Neural cell (in vitro differentiated cells): ENCODE measurements around the gene PLXDC1. TPM values are rescaled to one million over a fixed set of nuclear protein-coding genes. Genes with fewer than 3 reads are reported as not detected.

Source experiments
- H2AFZ ChIP-seq: fragments of 200-600, 300-800 bp; sonication (generic), shearing (Covaris generic); 2 replicates; pipeline ENCODE4 v1.6.0; 2014; ENCODE audit warnings: low read depth, mild to moderate bottlenecking, antibody characterized with exemption, low read length, moderate library complexity
- H3F3A ChIP-seq: fragments of 200-600 bp; shearing (Covaris generic); 2 replicates; pipeline ENCODE4 v1.6.1; 2016; ENCODE audit warnings: mild to moderate bottlenecking, moderate library complexity, mixed read lengths, antibody characterized with exemption, low read length; ENCODE audit not compliant: insufficient read depth, poor library complexity, severe bottlenecking
- H3K27ac ChIP-seq: fragments of 200-600, 300-800 bp; sonication (generic), shearing (Covaris generic); 2 replicates; pipeline ENCODE4 v1.5.1; 2014; ENCODE audit warnings: mild to moderate bottlenecking, low read length, moderate library complexity
- H3K27me3 ChIP-seq: fragments of 300-800, 200-600 bp; sonication (generic), shearing (Covaris generic); 2 replicates; pipeline ENCODE4 v1.6.0; 2014; ENCODE audit warnings: mild to moderate bottlenecking, low read depth, low read length, moderate library complexity; ENCODE audit not compliant: insufficient read depth
- H3K36me3 ChIP-seq: fragments of 300-800, 200-600 bp; sonication (generic), shearing (Covaris generic); 2 replicates; pipeline ENCODE4 v1.5.1; 2014; ENCODE audit warnings: mild to moderate bottlenecking, antibody characterized with exemption, low read length, moderate library complexity; ENCODE audit not compliant: insufficient read depth
- H3K4me2 ChIP-seq: fragments of 300-800, 200-600 bp; sonication (generic), shearing (Covaris generic); 2 replicates; pipeline ENCODE4 v1.6.0; 2014; ENCODE audit warnings: mild to moderate bottlenecking, low read length
- H3K4me3 ChIP-seq: fragments of 300-800, 200-600 bp; sonication (generic), shearing (Covaris generic); 2 replicates; pipeline ENCODE4 v1.5.1; 2014; ENCODE audit warnings: mild to moderate bottlenecking, low read length, moderate library complexity
- H3K79me2 ChIP-seq: fragments of 200-600 bp; shearing (Covaris generic); replicated peaks from 2 replicates; pipeline ENCODE4 v1.6.0; 2014; ENCODE audit warnings: mild to moderate bottlenecking, low read length, moderate library complexity; ENCODE audit not compliant: insufficient read depth
- H3K9ac ChIP-seq: fragments of 300-800, 200-600 bp; sonication (generic), shearing (Covaris generic); 2 replicates; pipeline ENCODE4 v1.6.1; 2016; ENCODE audit warnings: mild to moderate bottlenecking, low read length, mixed read lengths
- H3K9me2 ChIP-seq: fragments of 200-600 bp; shearing (Covaris generic); 2 replicates; pipeline ENCODE4 v1.6.1; 2016; ENCODE audit warnings: mild to moderate bottlenecking, low read length, mixed read lengths; ENCODE audit not compliant: insufficient read depth
- H3K9me3 ChIP-seq: fragments of 200-600, 300-800 bp; sonication (generic), shearing (Covaris generic); 2 replicates; pipeline ENCODE4 v1.6.1; 2016; ENCODE audit warnings: mild to moderate bottlenecking, mixed run types, low read length, moderate library complexity, mixed read lengths
- H4K20me1 ChIP-seq: fragments of 200-600 bp; shearing (Covaris generic); 2 replicates; pipeline ENCODE4 v1.6.1; 2016; ENCODE audit warnings: mild to moderate bottlenecking, mixed run types; ENCODE audit not compliant: insufficient read depth
- EP300 ChIP-seq: fragments of 450-650 bp; conservative IDR thresholded peaks from 2 replicates; pipeline ENCODE4 v1.6.1; 2014; ENCODE audit warnings: antibody characterized with exemption, mild to moderate bottlenecking, moderate library complexity; ENCODE audit not compliant: poor library complexity, severe bottlenecking
- EZH2 ChIP-seq: fragments of 200-600, 300-800 bp; shearing (Covaris generic), sonication (generic); IDR thresholded peaks from 2 replicates; pipeline ENCODE4 v1.6.1; 2014; ENCODE audit warnings: antibody characterized with exemption, low read length, borderline replicate concordance, mild to moderate bottlenecking; ENCODE audit not compliant: insufficient read depth, poor library complexity, severe bottlenecking
- MXI1 ChIP-seq: fragments of 450-650 bp; conservative IDR thresholded peaks from 2 replicates; pipeline ENCODE4 v1.6.1; 2014; ENCODE audit warnings: antibody characterized with exemption, mild to moderate bottlenecking; ENCODE audit not compliant: poor library complexity, severe bottlenecking
- POLR2AphosphoS5 ChIP-seq: IDR thresholded peaks from 2 replicates; pipeline ENCODE4 v1.6.1; 2012
- RAD21 ChIP-seq: fragments of 450-650 bp; conservative IDR thresholded peaks from 2 replicates; pipeline ENCODE4 v1.6.1; 2014; ENCODE audit warnings: antibody characterized with exemption, mild to moderate bottlenecking, moderate library complexity
- SMC3 ChIP-seq: fragments of 450-650 bp; conservative IDR thresholded peaks from 2 replicates; pipeline ENCODE4 v1.6.1; 2014; ENCODE audit warnings: antibody characterized with exemption, mild to moderate bottlenecking, moderate library complexity; ENCODE audit not compliant: poor library complexity
- TAF1 ChIP-seq: IDR thresholded peaks from 2 replicates; pipeline ENCODE4 v1.6.1; 2012; ENCODE audit warnings: low read depth
- polyA plus RNA-seq: library from polyadenylated mRNA; depleted of rRNA; stranded (reverse); fragments of >200 nt; gene quantifications from 2 replicates; pipeline ENCODE4 v1.2.3, GENCODE V29; 2014
- TF ChIP-seq, protein P1 (sequence below): IDR thresholded peaks from 2 replicates; pipeline ENCODE4 v1.6.1; 2012; ENCODE audit warnings: borderline replicate concordance
- TF ChIP-seq, protein P2 (sequence below): fragments of 450-650 bp; IDR thresholded peaks from 2 replicates; pipeline ENCODE4 v1.5.1; 2014; ENCODE audit warnings: antibody characterized with exemption, mild to moderate bottlenecking, moderate library complexity; ENCODE audit not compliant: poor library complexity, severe bottlenecking

The PLXDC1 gene
- polyA plus RNA-seq, 1 donor from 2014 or later, result 10.0 TPM

DNA sequence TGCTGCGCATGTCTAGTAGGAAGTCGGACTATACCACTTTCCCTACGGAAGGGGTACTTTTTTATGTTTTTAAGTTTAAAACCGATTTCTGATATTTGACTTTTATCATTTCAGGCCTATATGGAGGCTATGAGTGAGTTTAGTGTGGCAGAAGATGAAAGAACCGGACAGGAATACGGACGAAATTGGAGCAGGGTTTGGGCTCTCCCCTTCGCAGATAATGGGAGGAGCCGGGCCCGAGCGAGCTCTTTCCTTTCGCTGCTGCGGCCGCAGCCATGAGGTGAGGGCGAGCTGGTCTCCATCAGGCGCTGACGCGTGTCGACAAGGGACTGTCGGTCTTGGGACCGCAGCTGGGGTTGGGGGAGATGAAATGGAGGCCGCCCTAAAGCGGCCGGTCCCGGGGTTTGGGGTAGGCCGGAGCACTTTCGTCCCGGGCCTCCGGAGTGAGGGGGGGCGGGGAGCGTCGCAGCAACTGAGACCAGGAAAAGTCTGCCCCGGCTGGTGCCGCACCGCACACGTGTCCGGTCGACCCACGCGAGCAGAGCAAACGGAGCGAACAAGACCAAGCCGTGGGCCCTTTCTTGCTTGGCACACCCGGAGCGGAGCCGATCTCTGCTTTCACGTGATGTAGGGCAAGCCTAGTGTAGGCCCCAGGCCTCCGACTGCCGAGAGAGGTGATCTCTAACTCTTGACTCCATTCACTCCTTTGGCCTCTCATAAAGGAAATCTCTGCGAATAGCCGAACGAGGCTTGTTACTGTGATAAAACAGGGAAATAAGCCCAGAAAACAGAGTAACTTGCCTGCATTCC lies 48.8 kb upstream of the PLXDC1 start, which contains the start of gene RPL19:
TSS of gene RPL19 (plus strand) at position 214 of the 810 bp plus-strand sequence. CDS start at position 276, 62 bp downstream.
- Histone ChIP-seq H3K27ac (peak within 1 kb of the TSS; percentile 86), H3K4me2 (peak within 1 kb of the TSS; percentile 66), H4K20me1 (no peaks in the 10 kb centered on the region), H3K4me3 (peak within 1 kb of the TSS; percentile 85), H3K79me2 (peaks cover 37% of the 10 kb centered on the region), H3K9ac (peak within 1 kb of the TSS; percentile 92), H3F3A (no peaks in the 10 kb centered on the region), H3K9me2 (no peaks in the 10 kb centered on the region), H3K9me3 (no peaks in the 10 kb centered on the region), H3K27me3 (no peaks in the 10 kb centered on the region), H3K36me3 (no peaks in the 10 kb centered on the region), H2AFZ (peak within 1 kb of the TSS; percentile 60)
- peak; percentile 19 for TF ChIP-seq SMC3
- TF ChIP-seq, protein P1, sequence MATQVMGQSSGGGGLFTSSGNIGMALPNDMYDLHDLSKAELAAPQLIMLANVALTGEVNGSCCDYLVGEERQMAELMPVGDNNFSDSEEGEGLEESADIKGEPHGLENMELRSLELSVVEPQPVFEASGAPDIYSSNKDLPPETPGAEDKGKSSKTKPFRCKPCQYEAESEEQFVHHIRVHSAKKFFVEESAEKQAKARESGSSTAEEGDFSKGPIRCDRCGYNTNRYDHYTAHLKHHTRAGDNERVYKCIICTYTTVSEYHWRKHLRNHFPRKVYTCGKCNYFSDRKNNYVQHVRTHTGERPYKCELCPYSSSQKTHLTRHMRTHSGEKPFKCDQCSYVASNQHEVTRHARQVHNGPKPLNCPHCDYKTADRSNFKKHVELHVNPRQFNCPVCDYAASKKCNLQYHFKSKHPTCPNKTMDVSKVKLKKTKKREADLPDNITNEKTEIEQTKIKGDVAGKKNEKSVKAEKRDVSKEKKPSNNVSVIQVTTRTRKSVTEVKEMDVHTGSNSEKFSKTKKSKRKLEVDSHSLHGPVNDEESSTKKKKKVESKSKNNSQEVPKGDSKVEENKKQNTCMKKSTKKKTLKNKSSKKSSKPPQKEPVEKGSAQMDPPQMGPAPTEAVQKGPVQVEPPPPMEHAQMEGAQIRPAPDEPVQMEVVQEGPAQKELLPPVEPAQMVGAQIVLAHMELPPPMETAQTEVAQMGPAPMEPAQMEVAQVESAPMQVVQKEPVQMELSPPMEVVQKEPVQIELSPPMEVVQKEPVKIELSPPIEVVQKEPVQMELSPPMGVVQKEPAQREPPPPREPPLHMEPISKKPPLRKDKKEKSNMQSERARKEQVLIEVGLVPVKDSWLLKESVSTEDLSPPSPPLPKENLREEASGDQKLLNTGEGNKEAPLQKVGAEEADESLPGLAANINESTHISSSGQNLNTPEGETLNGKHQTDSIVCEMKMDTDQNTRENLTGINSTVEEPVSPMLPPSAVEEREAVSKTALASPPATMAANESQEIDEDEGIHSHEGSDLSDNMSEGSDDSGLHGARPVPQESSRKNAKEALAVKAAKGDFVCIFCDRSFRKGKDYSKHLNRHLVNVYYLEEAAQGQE, result peak; percentile 40
- peak; percentile 76 for TF ChIP-seq TAF1
- peak; percentile 28 for TF ChIP-seq EP300
- TF ChIP-seq MXI1, result peak; percentile 96
- no peak for TF ChIP-seq EZH2
- peak; percentile 15 for TF ChIP-seq RAD21
- TF ChIP-seq POLR2AphosphoS5, result peak; percentile 82
- TF ChIP-seq, protein P2, sequence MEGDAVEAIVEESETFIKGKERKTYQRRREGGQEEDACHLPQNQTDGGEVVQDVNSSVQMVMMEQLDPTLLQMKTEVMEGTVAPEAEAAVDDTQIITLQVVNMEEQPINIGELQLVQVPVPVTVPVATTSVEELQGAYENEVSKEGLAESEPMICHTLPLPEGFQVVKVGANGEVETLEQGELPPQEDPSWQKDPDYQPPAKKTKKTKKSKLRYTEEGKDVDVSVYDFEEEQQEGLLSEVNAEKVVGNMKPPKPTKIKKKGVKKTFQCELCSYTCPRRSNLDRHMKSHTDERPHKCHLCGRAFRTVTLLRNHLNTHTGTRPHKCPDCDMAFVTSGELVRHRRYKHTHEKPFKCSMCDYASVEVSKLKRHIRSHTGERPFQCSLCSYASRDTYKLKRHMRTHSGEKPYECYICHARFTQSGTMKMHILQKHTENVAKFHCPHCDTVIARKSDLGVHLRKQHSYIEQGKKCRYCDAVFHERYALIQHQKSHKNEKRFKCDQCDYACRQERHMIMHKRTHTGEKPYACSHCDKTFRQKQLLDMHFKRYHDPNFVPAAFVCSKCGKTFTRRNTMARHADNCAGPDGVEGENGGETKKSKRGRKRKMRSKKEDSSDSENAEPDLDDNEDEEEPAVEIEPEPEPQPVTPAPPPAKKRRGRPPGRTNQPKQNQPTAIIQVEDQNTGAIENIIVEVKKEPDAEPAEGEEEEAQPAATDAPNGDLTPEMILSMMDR, result no peak

DNA sequence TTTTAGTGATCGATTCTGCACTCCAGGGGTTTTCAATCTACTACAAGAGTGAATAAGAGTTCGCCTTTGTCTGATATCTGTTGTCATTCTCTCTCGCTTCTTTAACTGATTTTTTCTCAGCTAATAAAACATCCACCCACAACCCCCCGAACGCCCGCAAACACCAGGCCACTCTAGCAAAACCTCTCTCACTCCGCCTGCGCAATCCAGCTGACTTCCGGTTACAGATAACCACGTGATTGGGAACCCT lies 48.3 kb upstream of the PLXDC1 start:
- H3F3A ChIP-seq, result no peaks in the 10 kb centered on the region
- peak overlapping the region; percentile 85 for H3K4me3 ChIP-seq
- peaks cover 42% of the 10 kb centered on the region for H3K79me2 ChIP-seq
- peak overlapping the region; percentile 86 for H3K27ac ChIP-seq
- TF ChIP-seq TAF1, result no peak
- peak; percentile 79 for TF ChIP-seq POLR2AphosphoS5
- peak overlapping the region; percentile 42 for H3K4me2 ChIP-seq
- no peaks in the 10 kb centered on the region for H3K9me3 ChIP-seq
- H3K9ac ChIP-seq, result peak overlapping the region; percentile 92
- no peaks in the 10 kb centered on the region for H4K20me1 ChIP-seq
- no peaks in the 10 kb centered on the region for H3K36me3 ChIP-seq
- H2AFZ ChIP-seq, result peak overlapping the region; percentile 60
- H3K9me2 ChIP-seq, result no peaks in the 10 kb centered on the region
- no peaks in the 10 kb centered on the region for H3K27me3 ChIP-seq
